H1 (cell line): ENCODE data around the gene CD276.

ENCODE experiments used
- CTCF ChIP-seq, 3 experiments: IDR thresholded peaks; 1 replicate in 2 of 3; 2 replicates in 1 of 3; pipeline versions ENCODE4 v1.5.1 to v1.6.1; 2011; ENCODE audit warnings: low read length in 3 of 3, mild to moderate bottlenecking in 3 of 3, inconsistent platforms in 2 of 3, low read depth in 1 of 3, moderate library complexity in 1 of 3; ENCODE audit not compliant: insufficient read depth in 1 of 3; ENCODE audit errors: control extremely low read depth in 1 of 3
- JUND ChIP-seq: IDR thresholded peaks from 2 replicates; pipeline ENCODE4 v1.6.1; 2011; ENCODE audit warnings: mild to moderate bottlenecking, improper control_type of control experiment, low read length
- POLR2A ChIP-seq, 2 experiments: IDR thresholded peaks; 1 replicate in 1 of 2; 2 replicates in 1 of 2; pipeline ENCODE4 v1.6.1; 2011; ENCODE audit warnings: low read depth in 2 of 2, low read length in 2 of 2, mild to moderate bottlenecking in 2 of 2; ENCODE audit errors: control extremely low read depth in 1 of 2
- YY1 ChIP-seq: IDR thresholded peaks from 2 replicates; pipeline ENCODE4 v1.6.1; 2011; ENCODE audit warnings: low read depth, mild to moderate bottlenecking, low read length

GRCh38 chr15:73755946-73756345 is 71.8 kb downstream of the CD276 start:
- TF ChIP-seq POLR2A (IDR thresholded peaks at IDR 0.05; ENCODE audit: control extremely low read depth in 1 of 2, low read depth in 2 of 2, low read length in 2 of 2): no peak
- TF ChIP-seq YY1: no peak
- TF ChIP-seq JUND: no peak
- no peak for TF ChIP-seq CTCF (IDR thresholded peaks at IDR 0.05; ENCODE audit: control extremely low read depth in 1 of 3, insufficient read depth in 1 of 3, low read depth in 1 of 3, low read length in 3 of 3)
